Panc1 (cell line): ENCODE data around the gene LMTK2.

ENCODE experiments used
- POLR2AphosphoS5 ChIP-seq: IDR thresholded peaks from 2 replicates; pipeline ENCODE4 v1.6.1; 2012; ENCODE audit warnings: mild to moderate bottlenecking, low read depth, low read length, moderate library complexity
- REST ChIP-seq, 2 experiments: IDR thresholded peaks; 2 replicates each; pipeline ENCODE4 v1.6.1; 2011 to 2012; ENCODE audit warnings: low read depth in 2 of 2, control low read depth in 1 of 2, low read length in 1 of 2, mild to moderate bottlenecking in 1 of 2, moderate library complexity in 1 of 2; ENCODE audit not compliant: insufficient read depth in 1 of 2
- TCF7L2 ChIP-seq: IDR thresholded peaks from 2 replicates; pipeline ENCODE4 v1.6.1; 2011; ENCODE audit warnings: mild to moderate bottlenecking, low read depth, low read length, inconsistent platforms
- TF ChIP-seq, protein P1 (sequence below): fragments of 450-650 bp; IDR thresholded peaks from 2 replicates; pipeline ENCODE4 v1.5.1; 2017; ENCODE audit warnings: mild to moderate bottlenecking

- TF ChIP-seq, protein P1, sequence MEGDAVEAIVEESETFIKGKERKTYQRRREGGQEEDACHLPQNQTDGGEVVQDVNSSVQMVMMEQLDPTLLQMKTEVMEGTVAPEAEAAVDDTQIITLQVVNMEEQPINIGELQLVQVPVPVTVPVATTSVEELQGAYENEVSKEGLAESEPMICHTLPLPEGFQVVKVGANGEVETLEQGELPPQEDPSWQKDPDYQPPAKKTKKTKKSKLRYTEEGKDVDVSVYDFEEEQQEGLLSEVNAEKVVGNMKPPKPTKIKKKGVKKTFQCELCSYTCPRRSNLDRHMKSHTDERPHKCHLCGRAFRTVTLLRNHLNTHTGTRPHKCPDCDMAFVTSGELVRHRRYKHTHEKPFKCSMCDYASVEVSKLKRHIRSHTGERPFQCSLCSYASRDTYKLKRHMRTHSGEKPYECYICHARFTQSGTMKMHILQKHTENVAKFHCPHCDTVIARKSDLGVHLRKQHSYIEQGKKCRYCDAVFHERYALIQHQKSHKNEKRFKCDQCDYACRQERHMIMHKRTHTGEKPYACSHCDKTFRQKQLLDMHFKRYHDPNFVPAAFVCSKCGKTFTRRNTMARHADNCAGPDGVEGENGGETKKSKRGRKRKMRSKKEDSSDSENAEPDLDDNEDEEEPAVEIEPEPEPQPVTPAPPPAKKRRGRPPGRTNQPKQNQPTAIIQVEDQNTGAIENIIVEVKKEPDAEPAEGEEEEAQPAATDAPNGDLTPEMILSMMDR, result no peak
- TF ChIP-seq POLR2AphosphoS5 (no peak), TCF7L2 (no peak), REST (IDR thresholded peaks at IDR 0.05; ENCODE audit: insufficient read depth in 1 of 2, low read depth in 2 of 2, low read length in 1 of 2) (no peak)
Observed at GRCh38 chr7:98211221-98211675, 104.6 kb downstream of the LMTK2 start, which contains the start of gene BHLHA15.
